IMR-90 (cell line): ENCODE measurements around the gene KRTAP27-1.

Source experiments
- BHLHE40 ChIP-seq: fragments of 150-350 bp; IDR thresholded peaks from 2 replicates; pipeline ENCODE4 v1.6.1; 2016; ENCODE audit warnings: mild to moderate bottlenecking, low read depth, low read length
- CTCF ChIP-seq: conservative IDR thresholded peaks from 2 replicates; pipeline ENCODE4 v1.5.1; 2012; ENCODE audit warnings: mild to moderate bottlenecking, low read depth, low read length, improper control_type of control experiment
- ELK1 ChIP-seq: fragments of 150-350 bp; IDR thresholded peaks from 2 replicates; pipeline ENCODE4 v1.6.1; 2016; ENCODE audit warnings: low read depth, mild to moderate bottlenecking, low read length, moderate library complexity, borderline replicate concordance
- FOS ChIP-seq: fragments of 150-350 bp; IDR thresholded peaks from 2 replicates; pipeline ENCODE4 v1.6.1; 2016; ENCODE audit warnings: low read depth, low read length
- MAZ ChIP-seq: IDR thresholded peaks from 2 replicates; pipeline ENCODE4 v1.6.1; 2012; ENCODE audit warnings: low read depth, mild to moderate bottlenecking, low read length, improper control_type of control experiment, moderate library complexity, borderline replicate concordance
- MXI1 ChIP-seq: IDR thresholded peaks from 2 replicates; pipeline ENCODE4 v1.6.1; 2012; ENCODE audit warnings: low read depth, mild to moderate bottlenecking, low read length, moderate library complexity, borderline replicate concordance
- NFE2L2 ChIP-seq: fragments of 150-350 bp; IDR thresholded peaks from 2 replicates; pipeline ENCODE4 v1.6.1; 2016; ENCODE audit warnings: low read depth, mild to moderate bottlenecking, low read length
- POLR2A ChIP-seq: IDR thresholded peaks from 2 replicates; pipeline ENCODE4 v1.6.1; 2012; ENCODE audit warnings: mild to moderate bottlenecking, low read depth, low read length
- RAD21 ChIP-seq: IDR thresholded peaks from 2 replicates; pipeline ENCODE4 v1.6.1; 2012; ENCODE audit warnings: low read length, improper control_type of control experiment
- RCOR1 ChIP-seq: IDR thresholded peaks from 2 replicates; pipeline ENCODE4 v1.6.1; 2012; ENCODE audit warnings: mild to moderate bottlenecking, low read length, improper control_type of control experiment; ENCODE audit not compliant: insufficient replicate concordance
- RFX5 ChIP-seq: IDR thresholded peaks from 2 replicates; pipeline ENCODE4 v1.8.0; 2012; ENCODE audit warnings: low read depth, mild to moderate bottlenecking, low read length, moderate library complexity
- SMC3 ChIP-seq: fragments of 150-350 bp; IDR thresholded peaks from 2 replicates; pipeline ENCODE4 v1.6.1; 2016; ENCODE audit warnings: low read depth, mild to moderate bottlenecking, antibody characterized with exemption, low read length, moderate library complexity
- TF ChIP-seq, protein P1 (sequence below): fragments of 150-350 bp; IDR thresholded peaks from 2 replicates; pipeline ENCODE4 v1.6.1; 2017; ENCODE audit warnings: mild to moderate bottlenecking, antibody characterized with exemption, low read length, low read depth

- TF ChIP-seq RAD21 (no peak), POLR2A (no peak), MXI1 (no peak), CTCF (no peak), BHLHE40 (no peak), FOS (no peak), MAZ (no peak), RFX5 (no peak), SMC3 (no peak), ELK1 (no peak), RCOR1 (no peak), NFE2L2 (no peak)
- TF ChIP-seq, protein P1, sequence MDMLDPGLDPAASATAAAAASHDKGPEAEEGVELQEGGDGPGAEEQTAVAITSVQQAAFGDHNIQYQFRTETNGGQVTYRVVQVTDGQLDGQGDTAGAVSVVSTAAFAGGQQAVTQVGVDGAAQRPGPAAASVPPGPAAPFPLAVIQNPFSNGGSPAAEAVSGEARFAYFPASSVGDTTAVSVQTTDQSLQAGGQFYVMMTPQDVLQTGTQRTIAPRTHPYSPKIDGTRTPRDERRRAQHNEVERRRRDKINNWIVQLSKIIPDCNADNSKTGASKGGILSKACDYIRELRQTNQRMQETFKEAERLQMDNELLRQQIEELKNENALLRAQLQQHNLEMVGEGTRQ, result no peak
Observed at GRCh38 chr21:30326390-30326789, 11.1 kb downstream of the KRTAP27-1 start.
